ENCODE results near the gene ZMYND11. TPM values are rescaled to one million over a fixed set of nuclear protein-coding genes. Genes with fewer than 3 reads are reported as not detected.

ZMYND11 gene
- total and polyA plus RNA-seq, 5 donors from 2014 or later: 24.8 to 44.2 (median 31.8) TPM

GRCh38 chr10:194281-194680 lies 59.0 kb downstream of the ZMYND11 start:
- Histone ChIP-seq H3K4me1 (ENCODE audit: control insufficient read depth, insufficient read depth, low read length, poor library complexity, severe bottlenecking) (no peaks in the 10 kb centered on the region), H3K36me3 (ENCODE audit: control insufficient read depth, insufficient read depth, low read length) (peaks cover 10% of the 10 kb centered on the region), H3K4me3 (ENCODE audit: low read depth, low read length) (no peak overlapping the region), H3K27me3 (ENCODE audit: control insufficient read depth, insufficient read depth, low read length) (no peaks in the 10 kb centered on the region), H3K27ac (ENCODE audit: insufficient read depth, low read length, poor library complexity, severe bottlenecking) (no peak overlapping the region), H3K9me3 (ENCODE audit: control insufficient read depth in 2 of 2, low read length in 2 of 2) (no peaks in the 10 kb centered on the region)
- ATAC-seq (ENCODE audit: low read depth in 2 of 2): no peak
- Mint-ChIP-seq H3K4me3 (no peak overlapping the region), H3K27ac (no peak overlapping the region), H3K36me3 (peaks cover 30% of the 10 kb centered on the region), H3K9me3 (no peaks in the 10 kb centered on the region), H3K27me3 (no peaks in the 10 kb centered on the region), H3K4me1 (peaks cover 4 to 23% (median 8%) of the 10 kb centered on the region in 4 donors)
- no peak for DNase-seq

GRCh38 chr10:200405-200804 lies 65.2 kb downstream of the ZMYND11 start:
- no peak for ATAC-seq (ENCODE audit: low read depth in 2 of 2)
- Mint-ChIP-seq H3K27ac (peak overlapping the region in 1 of 3 donors; percentile 13), H3K27me3 (no peaks in the 10 kb centered on the region), H3K4me3 (no peak overlapping the region), H3K36me3 (peaks cover 3% of the 10 kb centered on the region), H3K4me1 (peaks cover 17 to 28% (median 24%) of the 10 kb centered on the region in 4 donors), H3K9me3 (no peaks in the 10 kb centered on the region)
- no peak overlapping the region for H3K4me3 ChIP-seq (ENCODE audit: low read depth, low read length)
- H3K27ac ChIP-seq (ENCODE audit: insufficient read depth, low read length, poor library complexity, severe bottlenecking): no peak overlapping the region
- H3K9me3 ChIP-seq (ENCODE audit: control insufficient read depth in 2 of 2, low read length in 2 of 2): no peaks in the 10 kb centered on the region
- no peak for DNase-seq
- peaks cover 6% of the 10 kb centered on the region for H3K4me1 ChIP-seq (ENCODE audit: control insufficient read depth, insufficient read depth, low read length, poor library complexity, severe bottlenecking)
- no peaks in the 10 kb centered on the region for H3K27me3 ChIP-seq (ENCODE audit: control insufficient read depth, insufficient read depth, low read length)
- no peaks in the 10 kb centered on the region for H3K36me3 ChIP-seq (ENCODE audit: control insufficient read depth, insufficient read depth, low read length)

- no peak overlapping the region for H3K27ac ChIP-seq (ENCODE audit: insufficient read depth, low read length, poor library complexity, severe bottlenecking)
- peak overlapping the region in 1 of 4 donors; percentile 9 for H3K4me3 Mint-ChIP-seq
- no peaks in the 10 kb centered on the region for H3K27me3 ChIP-seq (ENCODE audit: control insufficient read depth, insufficient read depth, low read length)
- H3K27me3 Mint-ChIP-seq: no peaks in the 10 kb centered on the region
- H3K9me3 Mint-ChIP-seq: peaks cover 0 to under 1% (median 0%) of the 10 kb centered on the region in 7 donors
- H3K36me3 Mint-ChIP-seq: peaks cover 3% of the 10 kb centered on the region
- no peak overlapping the region for H3K4me3 ChIP-seq (ENCODE audit: low read depth, low read length)
- peak overlapping the region in 2 of 3 donors; percentile 13 to 22 for H3K27ac Mint-ChIP-seq
- peaks cover 6% of the 10 kb centered on the region for H3K4me1 ChIP-seq (ENCODE audit: control insufficient read depth, insufficient read depth, low read length, poor library complexity, severe bottlenecking)
- ATAC-seq (ENCODE audit: low read depth in 2 of 2) (no peak), DNase-seq (no peak)
- no peaks in the 10 kb centered on the region for H3K36me3 ChIP-seq (ENCODE audit: control insufficient read depth, insufficient read depth, low read length)
- peaks cover 22 to 29% (median 24%) of the 10 kb centered on the region in 4 donors for H3K4me1 Mint-ChIP-seq
- H3K9me3 ChIP-seq (ENCODE audit: control insufficient read depth in 2 of 2, low read length in 2 of 2): no peaks in the 10 kb centered on the region
These were observed 66.1 kb downstream of the ZMYND11 start for GRCh38 chr10:201328-201771.

- Mint-ChIP-seq H3K27me3 (no peaks in the 10 kb centered on the region), H3K36me3 (peaks cover 18% of the 10 kb centered on the region), H3K27ac (no peak overlapping the region), H3K9me3 (peaks cover 0 to 3% (median 0%) of the 10 kb centered on the region in 7 donors), H3K4me1 (peaks cover 11 to 25% (median 19%) of the 10 kb centered on the region in 4 donors), H3K4me3 (no peak overlapping the region)
- no peak for ATAC-seq (ENCODE audit: low read depth in 2 of 2)
- Histone ChIP-seq H3K27ac (ENCODE audit: insufficient read depth, low read length, poor library complexity, severe bottlenecking) (no peak overlapping the region), H3K27me3 (ENCODE audit: control insufficient read depth, insufficient read depth, low read length) (no peaks in the 10 kb centered on the region), H3K36me3 (ENCODE audit: control insufficient read depth, insufficient read depth, low read length) (peaks cover 16% of the 10 kb centered on the region), H3K9me3 (ENCODE audit: control insufficient read depth in 2 of 2, low read length in 2 of 2) (no peaks in the 10 kb centered on the region), H3K4me3 (ENCODE audit: low read depth, low read length) (no peak overlapping the region), H3K4me1 (ENCODE audit: control insufficient read depth, insufficient read depth, low read length, poor library complexity, severe bottlenecking) (no peaks in the 10 kb centered on the region)
- no peak for DNase-seq
These were observed 73.4 kb downstream of the ZMYND11 start for GRCh38 chr10:208616-209015.

- H3K9me3 Mint-ChIP-seq: peaks cover 0 to 3% (median 0%) of the 10 kb centered on the region in 7 donors
These were observed 74.1 kb downstream of the ZMYND11 start for GRCh38 chr10:209357-209756.

GRCh38 chr10:210297-210696 lies 75.0 kb downstream of the ZMYND11 start:
- H3K4me1 ChIP-seq (ENCODE audit: control insufficient read depth, insufficient read depth, low read length, poor library complexity, severe bottlenecking): no peaks in the 10 kb centered on the region
- H3K27me3 ChIP-seq (ENCODE audit: control insufficient read depth, insufficient read depth, low read length): no peaks in the 10 kb centered on the region
- H3K27ac ChIP-seq (ENCODE audit: insufficient read depth, low read length, poor library complexity, severe bottlenecking): no peak overlapping the region
- Mint-ChIP-seq H3K9me3 (peaks cover 0 to 3% (median 0%) of the 10 kb centered on the region in 7 donors), H3K4me3 (no peak overlapping the region), H3K27me3 (no peaks in the 10 kb centered on the region), H3K36me3 (peaks cover 17% of the 10 kb centered on the region), H3K27ac (no peak overlapping the region), H3K4me1 (peaks cover 9 to 27% (median 14%) of the 10 kb centered on the region in 4 donors)
- ATAC-seq (ENCODE audit: low read depth in 2 of 2) (no peak), DNase-seq (no peak)
- H3K36me3 ChIP-seq (ENCODE audit: control insufficient read depth, insufficient read depth, low read length): peaks cover 18% of the 10 kb centered on the region
- no peaks in the 10 kb centered on the region for H3K9me3 ChIP-seq (ENCODE audit: control insufficient read depth in 2 of 2, low read length in 2 of 2)
- H3K4me3 ChIP-seq (ENCODE audit: low read depth, low read length): no peak overlapping the region

More at GRCh38 chr10:209357-209756, 74.1 kb downstream of the ZMYND11 start:
- no peaks in the 10 kb centered on the region for H3K4me1 ChIP-seq (ENCODE audit: control insufficient read depth, insufficient read depth, low read length, poor library complexity, severe bottlenecking)
- H3K27me3 ChIP-seq (ENCODE audit: control insufficient read depth, insufficient read depth, low read length): no peaks in the 10 kb centered on the region
- ATAC-seq (ENCODE audit: low read depth in 2 of 2) (no peak), DNase-seq (no peak)
- H3K36me3 ChIP-seq (ENCODE audit: control insufficient read depth, insufficient read depth, low read length): peaks cover 16% of the 10 kb centered on the region
- no peak overlapping the region for H3K4me3 Mint-ChIP-seq
- no peak overlapping the region for H3K27ac ChIP-seq (ENCODE audit: insufficient read depth, low read length, poor library complexity, severe bottlenecking)
- H3K36me3 Mint-ChIP-seq: peaks cover 18% of the 10 kb centered on the region
- H3K4me1 Mint-ChIP-seq: peaks cover 9 to 26% (median 14%) of the 10 kb centered on the region in 4 donors
- H3K4me3 ChIP-seq (ENCODE audit: low read depth, low read length): no peak overlapping the region
- no peak overlapping the region for H3K27ac Mint-ChIP-seq
- H3K9me3 ChIP-seq (ENCODE audit: control insufficient read depth in 2 of 2, low read length in 2 of 2): no peaks in the 10 kb centered on the region
- no peaks in the 10 kb centered on the region for H3K27me3 Mint-ChIP-seq

GRCh38 chr10:215444-215843 lies 80.2 kb downstream of the ZMYND11 start:
- Histone ChIP-seq H3K9me3 (ENCODE audit: control insufficient read depth in 2 of 2, low read length in 2 of 2) (no peaks in the 10 kb centered on the region), H3K36me3 (ENCODE audit: control insufficient read depth, insufficient read depth, low read length) (peaks cover 19% of the 10 kb centered on the region), H3K27me3 (ENCODE audit: control insufficient read depth, insufficient read depth, low read length) (no peaks in the 10 kb centered on the region), H3K4me1 (ENCODE audit: control insufficient read depth, insufficient read depth, low read length, poor library complexity, severe bottlenecking) (peaks cover 7% of the 10 kb centered on the region), H3K27ac (ENCODE audit: insufficient read depth, low read length, poor library complexity, severe bottlenecking) (no peak overlapping the region), H3K4me3 (ENCODE audit: low read depth, low read length) (no peak overlapping the region)
- ATAC-seq (ENCODE audit: low read depth in 2 of 2) (no peak), DNase-seq (no peak)
- H3K4me1 Mint-ChIP-seq: peaks cover 15 to 29% (median 21%) of the 10 kb centered on the region in 4 donors
- no peaks in the 10 kb centered on the region for H3K9me3 Mint-ChIP-seq
- no peak overlapping the region for H3K27ac Mint-ChIP-seq
- H3K27me3 Mint-ChIP-seq: no peaks in the 10 kb centered on the region
- no peak overlapping the region for H3K4me3 Mint-ChIP-seq
- H3K36me3 Mint-ChIP-seq: peaks cover 4% of the 10 kb centered on the region

- Mint-ChIP-seq H3K4me3 (no peak overlapping the region), H3K27me3 (no peaks in the 10 kb centered on the region), H3K36me3 (no peaks in the 10 kb centered on the region), H3K9me3 (no peaks in the 10 kb centered on the region), H3K27ac (no peak overlapping the region), H3K4me1 (peaks cover 12 to 28% (median 23%) of the 10 kb centered on the region in 4 donors)
- Histone ChIP-seq H3K4me1 (ENCODE audit: control insufficient read depth, insufficient read depth, low read length, poor library complexity, severe bottlenecking) (peaks cover 7% of the 10 kb centered on the region), H3K9me3 (ENCODE audit: control insufficient read depth in 2 of 2, low read length in 2 of 2) (no peaks in the 10 kb centered on the region), H3K4me3 (ENCODE audit: low read depth, low read length) (no peak overlapping the region), H3K36me3 (ENCODE audit: control insufficient read depth, insufficient read depth, low read length) (peaks cover 9% of the 10 kb centered on the region), H3K27ac (ENCODE audit: insufficient read depth, low read length, poor library complexity, severe bottlenecking) (no peak overlapping the region), H3K27me3 (ENCODE audit: control insufficient read depth, insufficient read depth, low read length) (no peaks in the 10 kb centered on the region)
- DNase-seq (no peak), ATAC-seq (ENCODE audit: low read depth in 2 of 2) (no peak)
These were observed 83.5 kb downstream of the ZMYND11 start for GRCh38 chr10:218798-219197.
